Left renal pelvis (tissue), 4 donors: ENCODE data around the gene GAP43. TPM values are rescaled to one million over a fixed set of nuclear protein-coding genes. Genes with fewer than 3 reads are reported as not detected.
A peak's percentile ranks its signal among the peaks of the same experiment; 100 is the strongest.

Experiments
- DNase-seq, 4 donors: peaks; one replicate each; pipeline ENCODE4 v3.0.0-alpha.2; 2013; ENCODE audit warnings: low read depth in 4 of 4, low spot score in 3 of 4
- polyA plus RNA-seq, 4 donors: library from polyadenylated mRNA; unstranded; fragments of 120-200 nt; gene quantifications; one replicate each; pipeline ENCODE4 v1.2.1, GENCODE V29; 2013; ENCODE audit not compliant: insufficient read length in 4 of 4

The GAP43 gene
- polyA plus RNA-seq, 4 donors: 0.52 to 28.6 (median 3.4) TPM

DNA sequence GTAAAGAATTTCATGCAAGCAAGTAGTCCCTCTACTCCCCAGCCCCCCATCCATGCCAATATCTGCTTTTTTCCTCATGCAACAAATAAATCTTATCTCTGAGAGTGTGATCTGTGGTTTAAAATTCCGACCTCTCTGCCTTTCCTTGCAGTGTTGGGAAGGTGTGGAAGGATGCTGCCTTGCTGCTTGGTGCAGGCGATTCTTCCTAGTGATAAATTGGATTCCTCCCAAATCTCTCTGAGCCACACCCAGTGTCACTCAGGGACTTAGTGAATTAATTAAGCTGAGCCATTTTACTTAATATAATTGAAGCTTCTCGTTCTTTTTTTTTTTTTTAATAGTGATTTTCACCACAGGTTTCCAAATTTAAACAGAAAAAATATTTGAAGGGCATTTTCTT, 3.4 kb downstream of the GAP43 start:
- DNase-seq: no peak

- DNase-seq: no peak
Measured at GRCh38 chr3:115627180-115628074, 4.1 kb downstream of the GAP43 start.

GRCh38 chr3:115628075-115628412, 4.7 kb downstream of the GAP43 start:
- no peak for DNase-seq

DNA sequence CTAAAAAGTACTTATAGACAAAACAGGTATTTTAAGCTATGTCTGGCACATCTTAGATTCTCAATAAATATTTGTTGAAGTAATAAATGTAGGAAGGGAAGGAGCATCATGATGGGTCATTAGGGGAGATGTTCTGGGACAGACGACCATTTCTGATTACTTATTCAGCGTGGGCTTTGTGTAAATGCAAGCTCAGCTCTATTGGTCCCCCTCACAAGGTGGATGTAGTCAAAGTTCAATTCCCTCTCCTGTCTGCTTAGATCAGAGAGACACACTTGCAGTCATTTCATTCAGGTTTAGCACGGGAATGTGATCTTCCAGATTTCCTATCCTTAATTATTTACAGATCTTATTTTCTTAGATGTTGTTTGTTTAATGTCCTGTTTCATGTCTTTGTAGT, 7.5 kb downstream of the GAP43 start:
- DNase-seq: no peak

DNA sequence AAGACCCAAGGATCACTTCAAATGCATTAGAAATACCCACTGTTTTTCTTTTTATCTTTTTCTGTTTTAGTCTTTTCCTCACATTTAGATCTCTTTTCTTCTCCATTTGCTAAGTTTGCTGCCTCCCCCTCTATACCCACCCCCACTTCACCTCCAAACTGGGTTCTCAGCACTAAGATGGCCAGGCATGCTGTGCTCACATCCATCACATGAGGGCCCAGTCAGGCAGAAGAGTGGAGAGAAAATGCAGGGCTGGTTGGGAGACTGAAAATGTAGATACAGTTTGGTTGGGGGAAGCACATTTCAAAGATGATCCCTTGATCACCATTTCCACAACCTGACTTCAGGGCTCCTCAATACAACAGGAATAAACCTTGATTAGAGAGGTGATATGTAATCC, 8.7 kb downstream of the GAP43 start:
- no peak for DNase-seq

DNA sequence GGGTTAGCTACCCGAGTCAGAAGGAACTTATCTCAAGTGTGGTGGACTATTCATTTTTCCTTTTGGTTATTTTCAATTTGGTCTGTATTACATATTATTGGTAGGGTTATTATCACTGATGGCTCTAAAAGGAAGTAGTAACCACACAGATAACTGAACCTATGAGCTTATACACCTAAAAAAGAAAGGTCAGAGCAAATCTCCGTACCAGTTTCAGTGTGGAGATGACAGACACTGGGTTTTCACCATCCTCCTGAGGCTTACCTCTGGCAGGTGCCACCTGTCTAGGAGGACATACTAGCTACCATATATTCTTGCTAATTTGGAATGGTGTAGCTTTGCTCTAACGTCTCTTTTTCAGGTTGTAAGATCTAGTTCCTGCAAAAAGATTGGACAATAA, 10.2 kb downstream of the GAP43 start:
- DNase-seq: no peak

DNA sequence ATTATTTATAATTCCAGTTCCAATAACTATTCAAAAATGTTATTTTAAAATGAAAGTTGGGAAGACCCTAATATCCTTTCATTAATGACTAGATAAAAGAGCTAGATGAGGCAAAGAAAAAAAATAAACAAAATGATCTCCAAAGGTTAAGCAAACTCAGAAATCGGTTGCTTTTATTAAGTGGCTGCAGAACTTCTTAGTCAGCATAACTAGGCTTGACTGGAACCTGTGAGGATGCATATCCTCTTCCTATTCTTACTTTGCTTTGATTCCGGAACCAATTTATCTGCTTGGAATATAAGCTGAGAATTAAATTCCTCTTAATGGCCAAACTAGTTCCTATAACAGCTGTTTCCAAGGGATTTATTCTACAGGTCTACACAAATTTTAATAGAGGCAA, 10.7 kb downstream of the GAP43 start:
- no peak for DNase-seq

DNA sequence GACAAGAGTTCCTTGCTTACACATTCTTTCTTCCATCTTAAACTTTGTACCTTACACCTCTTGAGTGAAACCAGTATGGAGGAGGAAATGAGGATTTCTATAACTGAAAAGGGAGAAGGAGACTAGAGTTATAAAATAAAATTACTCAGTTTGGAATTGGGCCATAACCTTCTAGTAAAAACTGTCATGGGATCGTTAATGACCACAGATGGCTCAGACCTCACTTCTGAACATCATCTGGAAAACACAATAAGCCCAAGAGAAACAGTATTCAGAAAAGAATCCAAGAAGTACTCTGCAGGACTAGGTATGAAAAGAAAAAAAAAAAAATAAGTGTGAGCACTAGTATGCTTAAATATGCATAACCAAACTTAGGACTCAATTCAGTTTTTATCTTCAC, 12.1 kb downstream of the GAP43 start:
- no peak for DNase-seq

- DNase-seq: no peak
Measured at GRCh38 chr3:115638241-115638640, 14.9 kb downstream of the GAP43 start.

GRCh38 chr3:115638991-115639390, 15.7 kb downstream of the GAP43 start:
- no peak for DNase-seq

GRCh38 chr3:115644391-115644790, 21.1 kb downstream of the GAP43 start:
- DNase-seq: no peak

DNA sequence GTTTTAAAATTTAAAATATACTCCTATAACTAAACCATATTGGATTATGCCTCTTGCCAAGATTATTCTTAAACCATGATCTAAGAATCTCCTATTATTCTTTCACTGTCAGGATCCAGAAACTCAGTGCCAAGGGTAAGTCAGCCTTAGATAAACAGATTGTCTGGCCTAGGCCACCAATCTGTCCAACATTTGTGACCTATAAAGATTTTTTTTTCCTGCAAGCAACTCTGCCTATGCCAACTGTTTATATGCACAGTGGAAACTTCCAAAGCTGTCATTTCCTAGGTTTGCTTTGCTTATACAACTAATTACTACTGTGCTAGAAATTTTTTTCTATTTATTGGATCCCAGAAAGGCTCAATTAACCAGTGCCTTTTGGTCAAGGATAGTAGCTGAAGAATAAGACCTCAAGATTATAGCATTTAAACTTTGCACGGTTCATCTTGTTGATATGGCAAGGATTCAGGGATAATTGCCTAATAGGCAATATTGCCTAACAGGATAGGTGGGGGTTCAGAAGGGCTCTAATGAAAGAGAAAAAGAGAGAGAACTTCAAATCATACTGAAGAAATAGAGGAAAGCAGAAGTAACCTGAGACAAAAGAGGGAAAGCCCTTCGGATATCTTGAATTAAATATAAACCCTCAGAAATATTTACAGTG, 22.8 kb downstream of the GAP43 start:
- no peak for DNase-seq

DNA sequence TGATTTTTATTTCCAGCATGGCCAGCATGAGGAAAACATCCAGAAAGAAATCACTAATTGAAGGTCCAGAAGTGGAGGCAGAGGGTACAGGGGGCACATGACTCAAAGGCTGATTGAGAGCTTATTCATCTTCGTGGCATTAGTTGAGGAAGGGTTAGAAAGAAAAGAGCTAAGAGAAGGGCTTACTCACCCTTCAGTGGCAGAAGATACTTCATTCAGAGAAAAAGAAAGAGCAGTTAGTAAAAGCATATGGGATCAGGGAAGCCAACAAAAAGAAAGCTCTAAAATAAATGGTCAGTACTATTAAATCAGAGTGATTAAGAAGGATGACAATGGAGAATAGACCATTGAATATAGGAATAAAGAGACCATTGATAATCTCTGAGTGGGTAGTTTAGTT, 25.2 kb downstream of the GAP43 start:
- no peak for DNase-seq

DNA sequence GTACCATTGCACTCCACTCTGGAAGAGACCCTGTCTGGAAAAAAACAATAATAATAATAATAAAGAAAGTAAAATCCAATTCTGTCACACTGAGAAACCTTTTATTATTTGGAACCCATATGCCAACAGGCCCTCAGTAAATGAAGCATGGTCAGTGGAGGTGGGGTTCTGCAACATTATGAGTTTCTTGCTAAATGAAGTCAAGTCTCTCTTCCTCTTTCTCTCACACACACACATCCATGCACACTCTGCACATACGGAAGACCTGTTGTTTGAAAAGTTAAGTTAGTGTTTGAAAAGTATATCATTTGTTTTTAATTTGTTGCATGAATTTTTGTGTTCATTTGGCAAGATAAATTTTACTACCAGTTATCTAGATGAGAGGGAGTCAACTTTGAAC, 27.8 kb downstream of the GAP43 start:
- no peak for DNase-seq

DNA sequence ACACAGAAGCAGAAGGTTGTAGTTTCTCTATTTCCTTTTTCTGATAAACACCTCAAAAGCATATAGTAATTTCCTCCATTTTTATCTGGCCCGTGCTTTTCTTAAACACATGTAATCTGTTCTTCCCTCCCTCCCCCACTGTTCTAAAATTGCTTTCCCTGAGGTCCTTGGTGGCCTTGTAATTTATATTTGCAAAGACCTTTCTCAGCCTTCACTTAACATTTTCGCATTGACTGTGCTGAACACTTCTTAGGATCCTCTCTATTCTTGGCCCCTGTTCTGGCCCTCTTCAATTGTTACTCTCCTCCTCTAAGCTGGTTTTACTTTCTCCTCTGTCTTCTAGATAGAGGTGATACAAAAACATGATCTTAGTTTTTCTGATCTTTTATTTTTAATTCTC, 28.3 kb downstream of the GAP43 start:
- no peak for DNase-seq

DNA sequence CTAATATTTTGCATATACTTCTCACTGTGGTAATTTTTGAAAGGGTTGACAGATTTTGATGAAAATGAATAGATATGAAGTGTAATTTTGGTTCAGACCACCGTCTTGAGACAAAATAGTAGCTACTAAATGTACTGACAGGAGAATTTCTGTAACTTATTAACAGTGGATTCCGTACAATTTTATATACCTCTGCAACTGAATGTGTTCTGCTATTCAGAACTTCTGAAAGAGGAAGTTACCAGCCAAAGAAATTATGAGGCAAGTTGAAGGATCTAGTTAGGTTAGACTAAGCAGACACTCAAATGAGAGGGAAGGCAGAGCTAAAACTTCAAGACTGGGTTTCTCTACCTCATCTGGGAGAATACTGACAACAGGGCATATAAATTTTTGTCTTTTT, 29.4 kb downstream of the GAP43 start:
- no peak for DNase-seq

- no peak for DNase-seq
Measured at GRCh38 chr3:115655761-115656282, 32.5 kb downstream of the GAP43 start.

- no peak for DNase-seq
Measured at GRCh38 chr3:115657168-115657567, 33.9 kb downstream of the GAP43 start.

GRCh38 chr3:115658032-115658336, 34.7 kb downstream of the GAP43 start:
- peak in 1 of 4 donors; percentile 12 for DNase-seq

DNA sequence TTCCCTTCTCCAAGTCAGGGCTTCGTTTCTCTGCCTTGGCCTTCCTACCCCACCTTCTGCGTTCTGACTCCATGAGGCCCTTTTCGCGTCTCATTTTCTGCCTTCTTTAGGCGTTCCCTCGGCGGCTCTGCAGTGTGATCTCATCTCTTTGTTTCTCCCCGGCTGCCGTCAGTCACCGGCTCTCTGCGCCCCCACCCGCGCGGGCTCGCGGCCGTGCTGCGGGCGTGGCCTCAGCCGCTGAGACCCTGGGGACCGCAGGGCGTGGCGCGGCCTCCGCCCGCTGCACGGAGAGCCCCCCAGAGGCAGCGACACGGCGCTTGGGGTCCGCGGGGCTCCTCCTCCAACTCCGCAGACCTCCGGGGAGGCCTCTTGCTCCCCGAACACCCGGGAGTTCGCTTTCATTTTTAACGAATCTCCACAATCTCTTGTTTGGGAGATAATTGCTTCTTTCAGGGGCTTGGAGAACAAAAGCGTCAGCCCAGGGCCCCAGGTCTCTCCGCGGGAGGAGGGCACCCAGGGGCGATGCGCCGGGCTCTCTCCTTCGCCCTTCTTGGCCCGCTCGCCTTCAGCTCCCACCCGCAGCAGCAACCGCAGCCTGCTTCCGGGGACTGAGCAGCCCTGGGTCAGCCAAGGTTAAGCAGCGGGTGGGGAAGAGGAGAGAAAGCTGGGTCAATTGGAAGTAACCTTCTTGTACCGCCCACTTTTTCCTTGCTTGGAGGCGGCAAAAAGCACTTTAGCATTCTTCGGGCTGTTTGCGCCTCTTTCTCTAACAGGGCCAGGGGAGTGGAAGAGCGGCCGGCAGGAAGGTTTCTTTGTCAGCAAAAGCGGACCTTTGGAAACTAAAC, 35.2 kb downstream of the GAP43 start:
- peak; percentile 64 to 69 (median 67) for DNase-seq
